H1 (cell line): ENCODE measurements around the gene GALE. TPM values are rescaled to one million over a fixed set of nuclear protein-coding genes. Genes with fewer than 3 reads are reported as not detected.

ENCODE experiments used
- CEBPB ChIP-seq: IDR thresholded peaks from 2 replicates; pipeline ENCODE4 v1.6.1; 2012; ENCODE audit warnings: low read depth, low read length
- CHD2 ChIP-seq: IDR thresholded peaks from 2 replicates; pipeline ENCODE4 v1.6.1; 2012; ENCODE audit warnings: low read length, improper control_type of control experiment
- CREB1 ChIP-seq: IDR thresholded peaks from 2 replicates; pipeline ENCODE4 v1.6.1; 2012; ENCODE audit warnings: inconsistent platforms
- CTBP2 ChIP-seq: IDR thresholded peaks from 2 replicates; pipeline ENCODE4 v1.7.0; 2011; ENCODE audit warnings: borderline replicate concordance, mild to moderate bottlenecking, moderate library complexity, mixed read lengths, low read length; ENCODE audit not compliant: insufficient read depth, insufficient read length
- JUND ChIP-seq: IDR thresholded peaks from 2 replicates; pipeline ENCODE4 v1.6.1; 2011; ENCODE audit warnings: mild to moderate bottlenecking, improper control_type of control experiment, low read length
- RAD21 ChIP-seq, 2 experiments: IDR thresholded peaks in 1 of 2; conservative IDR thresholded peaks in 1 of 2; 2 replicates each; pipeline ENCODE4 v1.6.1; 2011; ENCODE audit warnings: low read depth in 2 of 2, low read length in 2 of 2, improper control_type of control experiment in 1 of 2, inconsistent platforms in 1 of 2, mild to moderate bottlenecking in 1 of 2, moderate library complexity in 1 of 2
- RFX5 ChIP-seq: IDR thresholded peaks from 2 replicates; pipeline ENCODE4 v1.6.1; 2011; ENCODE audit warnings: low read depth, low read length, improper control_type of control experiment, borderline replicate concordance
- SUZ12 ChIP-seq: fragments of 200-600 bp; sonication (generic); IDR thresholded peaks from 2 replicates; pipeline ENCODE4 v1.6.1; 2012; ENCODE audit warnings: mild to moderate bottlenecking, inconsistent platforms, low read length, moderate library complexity, mixed read lengths
- TAF1 ChIP-seq: IDR thresholded peaks from 2 replicates; pipeline ENCODE4 v1.6.1; 2011; ENCODE audit warnings: mild to moderate bottlenecking, low read depth, low read length
- TAF7 ChIP-seq: optimal IDR thresholded peaks from 2 replicates; pipeline ENCODE3; 2011; ENCODE audit warnings: low read depth, mild to moderate bottlenecking, inconsistent platforms, low read length, moderate library complexity, borderline replicate concordance
- TCF12 ChIP-seq: IDR thresholded peaks from 2 replicates; pipeline ENCODE4 v1.6.1; 2011; ENCODE audit warnings: low read depth, mild to moderate bottlenecking, low read length
- polyA plus RNA-seq, 7 experiments: library from polyadenylated mRNA; depleted of rRNA in 3 of 7; stranded (reverse) in 5 of 7; unstranded in 2 of 7; fragments of >200 nt in 5 of 7; fragments of 200-250 nt in 2 of 7; gene quantifications; 1 replicate in 5 of 7; 2 replicates in 1 of 7; 4 replicates in 1 of 7; pipeline versions ENCODE4 v1.2.1 to v1.2.3, GENCODE V29; 2011 to 2013; ENCODE audit warnings: missing spikeins in 2 of 7, mixed read lengths in 2 of 7
- total RNA-seq: library from RNA; stranded (reverse); fragmentation: NEBNext Ultra II Directional; extraction: Animal tissue kit (Norgen Biotek cat#: 25700); gene quantifications from 2 replicates; pipeline ENCODE4 v1.2.1, GENCODE V29; 2021
- TF ChIP-seq, protein P1 (sequence below): fragments of 300-600 bp; sonication (generic); IDR thresholded peaks from 2 replicates; pipeline ENCODE4 v1.7.1; 2012; ENCODE audit warnings: low read length, moderate library complexity, mild to moderate bottlenecking, inconsistent platforms; ENCODE audit not compliant: insufficient replicate concordance

Gene GALE
- total and polyA plus RNA-seq, 2 of the 8 experiments (the other 6 are each of a cell fraction or from before 2014, with no cell fraction given) = 26.0 to 33.9 TPM

DNA sequence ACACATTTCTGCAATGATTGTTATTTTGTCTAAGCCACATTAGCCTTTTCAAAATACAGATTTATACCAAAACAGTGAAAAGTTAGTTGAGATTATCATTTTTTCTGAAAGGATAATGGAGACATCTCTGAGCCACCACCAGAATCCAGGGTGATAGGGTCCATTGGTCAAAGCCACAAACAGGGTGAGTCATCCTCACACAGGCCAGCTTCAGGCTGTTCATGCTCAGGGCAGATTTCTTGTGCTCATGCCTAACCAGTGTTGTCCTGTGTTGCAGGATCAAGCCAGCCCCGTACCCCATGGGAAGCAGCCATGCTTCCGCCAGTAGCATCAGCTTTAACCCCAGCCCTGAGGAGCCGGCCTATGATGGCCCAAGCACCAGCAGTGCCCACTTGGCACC, 43.9 kb downstream of the GALE start (continued):
- TF ChIP-seq, protein P1, sequence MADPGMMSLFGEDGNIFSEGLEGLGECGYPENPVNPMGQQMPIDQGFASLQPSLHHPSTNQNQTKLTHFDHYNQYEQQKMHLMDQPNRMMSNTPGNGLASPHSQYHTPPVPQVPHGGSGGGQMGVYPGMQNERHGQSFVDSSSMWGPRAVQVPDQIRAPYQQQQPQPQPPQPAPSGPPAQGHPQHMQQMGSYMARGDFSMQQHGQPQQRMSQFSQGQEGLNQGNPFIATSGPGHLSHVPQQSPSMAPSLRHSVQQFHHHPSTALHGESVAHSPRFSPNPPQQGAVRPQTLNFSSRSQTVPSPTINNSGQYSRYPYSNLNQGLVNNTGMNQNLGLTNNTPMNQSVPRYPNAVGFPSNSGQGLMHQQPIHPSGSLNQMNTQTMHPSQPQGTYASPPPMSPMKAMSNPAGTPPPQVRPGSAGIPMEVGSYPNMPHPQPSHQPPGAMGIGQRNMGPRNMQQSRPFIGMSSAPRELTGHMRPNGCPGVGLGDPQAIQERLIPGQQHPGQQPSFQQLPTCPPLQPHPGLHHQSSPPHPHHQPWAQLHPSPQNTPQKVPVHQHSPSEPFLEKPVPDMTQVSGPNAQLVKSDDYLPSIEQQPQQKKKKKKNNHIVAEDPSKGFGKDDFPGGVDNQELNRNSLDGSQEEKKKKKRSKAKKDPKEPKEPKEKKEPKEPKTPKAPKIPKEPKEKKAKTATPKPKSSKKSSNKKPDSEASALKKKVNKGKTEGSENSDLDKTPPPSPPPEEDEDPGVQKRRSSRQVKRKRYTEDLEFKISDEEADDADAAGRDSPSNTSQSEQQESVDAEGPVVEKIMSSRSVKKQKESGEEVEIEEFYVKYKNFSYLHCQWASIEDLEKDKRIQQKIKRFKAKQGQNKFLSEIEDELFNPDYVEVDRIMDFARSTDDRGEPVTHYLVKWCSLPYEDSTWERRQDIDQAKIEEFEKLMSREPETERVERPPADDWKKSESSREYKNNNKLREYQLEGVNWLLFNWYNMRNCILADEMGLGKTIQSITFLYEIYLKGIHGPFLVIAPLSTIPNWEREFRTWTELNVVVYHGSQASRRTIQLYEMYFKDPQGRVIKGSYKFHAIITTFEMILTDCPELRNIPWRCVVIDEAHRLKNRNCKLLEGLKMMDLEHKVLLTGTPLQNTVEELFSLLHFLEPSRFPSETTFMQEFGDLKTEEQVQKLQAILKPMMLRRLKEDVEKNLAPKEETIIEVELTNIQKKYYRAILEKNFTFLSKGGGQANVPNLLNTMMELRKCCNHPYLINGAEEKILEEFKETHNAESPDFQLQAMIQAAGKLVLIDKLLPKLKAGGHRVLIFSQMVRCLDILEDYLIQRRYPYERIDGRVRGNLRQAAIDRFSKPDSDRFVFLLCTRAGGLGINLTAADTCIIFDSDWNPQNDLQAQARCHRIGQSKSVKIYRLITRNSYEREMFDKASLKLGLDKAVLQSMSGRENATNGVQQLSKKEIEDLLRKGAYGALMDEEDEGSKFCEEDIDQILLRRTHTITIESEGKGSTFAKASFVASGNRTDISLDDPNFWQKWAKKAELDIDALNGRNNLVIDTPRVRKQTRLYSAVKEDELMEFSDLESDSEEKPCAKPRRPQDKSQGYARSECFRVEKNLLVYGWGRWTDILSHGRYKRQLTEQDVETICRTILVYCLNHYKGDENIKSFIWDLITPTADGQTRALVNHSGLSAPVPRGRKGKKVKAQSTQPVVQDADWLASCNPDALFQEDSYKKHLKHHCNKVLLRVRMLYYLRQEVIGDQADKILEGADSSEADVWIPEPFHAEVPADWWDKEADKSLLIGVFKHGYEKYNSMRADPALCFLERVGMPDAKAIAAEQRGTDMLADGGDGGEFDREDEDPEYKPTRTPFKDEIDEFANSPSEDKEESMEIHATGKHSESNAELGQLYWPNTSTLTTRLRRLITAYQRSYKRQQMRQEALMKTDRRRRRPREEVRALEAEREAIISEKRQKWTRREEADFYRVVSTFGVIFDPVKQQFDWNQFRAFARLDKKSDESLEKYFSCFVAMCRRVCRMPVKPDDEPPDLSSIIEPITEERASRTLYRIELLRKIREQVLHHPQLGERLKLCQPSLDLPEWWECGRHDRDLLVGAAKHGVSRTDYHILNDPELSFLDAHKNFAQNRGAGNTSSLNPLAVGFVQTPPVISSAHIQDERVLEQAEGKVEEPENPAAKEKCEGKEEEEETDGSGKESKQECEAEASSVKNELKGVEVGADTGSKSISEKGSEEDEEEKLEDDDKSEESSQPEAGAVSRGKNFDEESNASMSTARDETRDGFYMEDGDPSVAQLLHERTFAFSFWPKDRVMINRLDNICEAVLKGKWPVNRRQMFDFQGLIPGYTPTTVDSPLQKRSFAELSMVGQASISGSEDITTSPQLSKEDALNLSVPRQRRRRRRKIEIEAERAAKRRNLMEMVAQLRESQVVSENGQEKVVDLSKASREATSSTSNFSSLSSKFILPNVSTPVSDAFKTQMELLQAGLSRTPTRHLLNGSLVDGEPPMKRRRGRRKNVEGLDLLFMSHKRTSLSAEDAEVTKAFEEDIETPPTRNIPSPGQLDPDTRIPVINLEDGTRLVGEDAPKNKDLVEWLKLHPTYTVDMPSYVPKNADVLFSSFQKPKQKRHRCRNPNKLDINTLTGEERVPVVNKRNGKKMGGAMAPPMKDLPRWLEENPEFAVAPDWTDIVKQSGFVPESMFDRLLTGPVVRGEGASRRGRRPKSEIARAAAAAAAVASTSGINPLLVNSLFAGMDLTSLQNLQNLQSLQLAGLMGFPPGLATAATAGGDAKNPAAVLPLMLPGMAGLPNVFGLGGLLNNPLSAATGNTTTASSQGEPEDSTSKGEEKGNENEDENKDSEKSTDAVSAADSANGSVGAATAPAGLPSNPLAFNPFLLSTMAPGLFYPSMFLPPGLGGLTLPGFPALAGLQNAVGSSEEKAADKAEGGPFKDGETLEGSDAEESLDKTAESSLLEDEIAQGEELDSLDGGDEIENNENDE = no peak
- TF ChIP-seq TAF7 = no peak
- TF ChIP-seq RAD21 (IDR thresholded peaks at IDR 0.05 in 1 of 2, conservative IDR thresholded peaks at IDR 0.05 in 1 of 2; ENCODE audit: low read depth in 2 of 2, low read length in 2 of 2) = no peak
- TF ChIP-seq TCF12 = no peak
- TF ChIP-seq CREB1 = no peak
- no peak for TF ChIP-seq RFX5
- TF ChIP-seq SUZ12 = no peak
- no peak for TF ChIP-seq CHD2
- no peak for TF ChIP-seq JUND
- TF ChIP-seq CTBP2 = no peak
- no peak for TF ChIP-seq TAF1
- no peak for TF ChIP-seq CEBPB
